ENCODE results near the gene CFAP65.
A peak's percentile ranks its signal among the peaks of the same experiment; 100 is the strongest.

The CFAP65 gene

DNA sequence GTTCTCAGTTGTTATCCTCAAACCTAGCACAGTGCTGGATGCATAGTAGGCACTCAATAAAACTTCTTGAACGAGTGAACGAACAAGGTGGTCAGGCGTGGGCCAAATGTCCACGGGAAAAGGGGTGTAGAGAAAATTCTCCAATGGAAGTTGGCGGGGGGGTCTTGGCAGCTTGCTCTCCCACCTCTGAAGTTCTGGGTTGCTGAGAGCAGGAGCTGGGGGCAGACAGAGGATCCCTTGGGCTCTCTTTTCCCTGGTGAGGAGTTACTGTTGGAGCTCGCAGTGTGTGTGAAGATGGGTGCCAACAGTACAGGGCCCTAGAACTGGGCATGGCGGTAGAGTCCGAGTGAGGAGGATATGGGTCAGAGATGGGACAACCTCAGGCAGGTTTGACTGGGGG lies 45.8 kb downstream of the CFAP65 start:
- no peak overlapping the region for H3K18ac ChIP-seq (ENCODE audit: low read length)
- H2AK5ac ChIP-seq (ENCODE audit: low read length), result no peak overlapping the region
- H3K14ac ChIP-seq (ENCODE audit: low read length), result no peak overlapping the region
- no peak overlapping the region for H4K12ac ChIP-seq (ENCODE audit: low read depth, low read length)
- H3K4me3 ChIP-seq (ENCODE audit: low read depth, low read length), result no peak overlapping the region
- no peak overlapping the region for H3K4ac ChIP-seq (ENCODE audit: low read depth, low read length)
- H2BK5ac ChIP-seq (ENCODE audit: low read depth, low read length, poor library complexity), result no peak overlapping the region
- H3K27me3 ChIP-seq (ENCODE audit: insufficient read depth, low read length), result peaks cover 63% of the 10 kb centered on the region
- no peaks in the 10 kb centered on the region for H3K79me1 ChIP-seq (ENCODE audit: low read length)
- no peak overlapping the region for H3K4me2 ChIP-seq (ENCODE audit: low read length)
- H3K9ac ChIP-seq (ENCODE audit: low read length), result no peak overlapping the region
- H2BK120ac ChIP-seq (ENCODE audit: insufficient read depth, low read length, poor library complexity), result no peak overlapping the region
- H4K91ac ChIP-seq (ENCODE audit: low read depth, low read length), result no peak overlapping the region
- WGBS (ENCODE audit: extremely low coverage, insufficient coverage, insufficient read length), result no CpG with 5 or more reads among the region's 8 CpGs
- H3K4me1 ChIP-seq (ENCODE audit: control insufficient read depth in 1 of 2, insufficient read depth in 2 of 2, low read length in 2 of 2), result peaks cover 13 to 26% of the 10 kb centered on the region in 2 experiments
- no peak overlapping the region for H3K27ac ChIP-seq (ENCODE audit: low read depth, low read length)
- no peak overlapping the region for H2BK12ac ChIP-seq (ENCODE audit: low read length)
- H2AFZ ChIP-seq (ENCODE audit: insufficient read depth, low read length, poor library complexity), result no peak overlapping the region
- H3K23ac ChIP-seq (ENCODE audit: low read length), result no peak overlapping the region
- DNase-seq, result no peak
- H3K9me3 ChIP-seq (ENCODE audit: insufficient read depth, low read depth, low read length), result peaks cover 16% of the 10 kb centered on the region
- no peaks in the 10 kb centered on the region for H3K36me3 ChIP-seq (ENCODE audit: control insufficient read depth in 1 of 2, insufficient read depth in 2 of 2, low read length in 2 of 2)
- H3K79me2 ChIP-seq (ENCODE audit: control insufficient read depth, insufficient read depth, low read length, poor library complexity), result no peaks in the 10 kb centered on the region
- no peak overlapping the region for H4K8ac ChIP-seq (ENCODE audit: low read depth, low read length)

DNA sequence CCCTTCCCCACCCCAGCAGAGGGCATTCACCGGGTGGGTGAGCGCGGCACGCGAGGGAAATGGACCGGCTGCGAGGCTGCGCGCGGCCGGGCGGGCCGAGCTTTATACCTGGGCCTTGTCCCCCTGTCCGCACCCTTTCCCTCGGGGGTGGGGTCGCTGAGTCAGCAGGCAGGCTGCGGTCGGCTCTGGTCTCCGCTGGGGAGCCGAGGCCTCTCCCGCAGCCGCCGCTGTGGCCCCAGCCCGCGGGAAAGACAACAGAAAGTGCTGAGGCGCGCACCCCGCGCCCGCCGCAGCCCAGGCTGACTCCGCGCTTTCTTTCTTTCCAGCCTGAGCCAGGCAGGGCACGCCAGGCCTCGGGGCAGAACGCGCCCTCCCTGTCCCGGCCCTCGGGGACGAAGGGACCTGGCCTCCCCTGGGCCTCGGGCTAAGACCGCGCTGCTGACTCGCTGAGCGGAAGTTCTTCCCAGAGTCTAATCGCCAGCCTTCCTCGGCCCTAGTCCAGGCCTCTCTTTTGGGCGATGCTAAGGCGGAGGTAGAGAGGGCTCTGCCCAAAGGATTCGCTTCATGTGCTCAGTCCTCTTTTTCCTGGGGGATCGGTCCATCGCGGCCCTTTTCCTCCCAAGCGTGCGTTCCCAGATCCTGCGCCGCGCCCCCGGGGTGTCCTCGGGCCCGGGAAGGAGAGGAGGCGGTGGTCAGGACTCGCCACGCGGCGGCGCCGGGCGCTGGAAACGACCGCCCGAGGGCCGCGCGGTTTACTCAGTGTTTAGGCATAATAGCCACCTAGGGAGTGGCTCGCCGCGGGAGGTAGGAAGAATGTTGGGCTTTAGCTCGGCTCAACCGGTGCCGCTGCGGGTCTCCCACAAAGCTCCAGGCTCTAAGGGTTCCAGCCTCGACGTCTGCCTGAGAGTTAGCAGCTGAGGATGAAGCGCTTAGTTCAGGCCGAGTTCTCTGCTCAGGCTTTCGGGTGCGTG lies 47.7 kb downstream of the CFAP65 start, which contains the start of gene CRYBA2:
Gene CRYBA2 (minus strand): TSS at position 78 of the 971 bp plus-strand sequence. CDS start 246 bp downstream, outside the sequence.
- Histone ChIP-seq H3K4me3 (ENCODE audit: low read depth, low read length) (no peak within 1 kb of the TSS), H2BK5ac (ENCODE audit: low read depth, low read length, poor library complexity) (no peak within 1 kb of the TSS), H2BK12ac (ENCODE audit: low read length) (no peak within 1 kb of the TSS), H4K12ac (ENCODE audit: low read depth, low read length) (no peak within 1 kb of the TSS), H3K9me3 (ENCODE audit: insufficient read depth, low read depth, low read length) (peaks cover 18% of the 10 kb centered on the region), H4K91ac (ENCODE audit: low read depth, low read length) (no peak within 1 kb of the TSS), H3K27ac (ENCODE audit: low read depth, low read length) (no peak within 1 kb of the TSS), H3K4me1 (ENCODE audit: control insufficient read depth in 1 of 2, insufficient read depth in 2 of 2, low read length in 2 of 2) (peaks cover 9 to 16% of the 10 kb centered on the region in 2 experiments), H3K79me2 (ENCODE audit: control insufficient read depth, insufficient read depth, low read length, poor library complexity) (no peaks in the 10 kb centered on the region), H3K27me3 (ENCODE audit: insufficient read depth, low read length) (peaks cover 71% of the 10 kb centered on the region), H3K23ac (ENCODE audit: low read length) (no peak within 1 kb of the TSS), H3K4ac (ENCODE audit: low read depth, low read length) (no peak within 1 kb of the TSS), H3K14ac (ENCODE audit: low read length) (no peak within 1 kb of the TSS), H2AK5ac (ENCODE audit: low read length) (no peak within 1 kb of the TSS), H2BK120ac (ENCODE audit: insufficient read depth, low read length, poor library complexity) (no peak within 1 kb of the TSS), H2AFZ (ENCODE audit: insufficient read depth, low read length, poor library complexity) (no peak within 1 kb of the TSS), H3K18ac (ENCODE audit: low read length) (no peak within 1 kb of the TSS), H3K4me2 (ENCODE audit: low read length) (peak within 1 kb of the TSS; percentile 60), H3K79me1 (ENCODE audit: low read length) (no peaks in the 10 kb centered on the region), H3K9ac (ENCODE audit: low read length) (no peak within 1 kb of the TSS), H4K8ac (ENCODE audit: low read depth, low read length) (no peak within 1 kb of the TSS), H3K36me3 (ENCODE audit: control insufficient read depth in 1 of 2, insufficient read depth in 2 of 2, low read length in 2 of 2) (no peaks in the 10 kb centered on the region)
- WGBS (ENCODE audit: extremely low coverage, insufficient coverage, insufficient read length), result no CpG with 5 or more reads among the region's 88 CpGs
- peak; percentile 30 to 58 for DNase-seq

DNA sequence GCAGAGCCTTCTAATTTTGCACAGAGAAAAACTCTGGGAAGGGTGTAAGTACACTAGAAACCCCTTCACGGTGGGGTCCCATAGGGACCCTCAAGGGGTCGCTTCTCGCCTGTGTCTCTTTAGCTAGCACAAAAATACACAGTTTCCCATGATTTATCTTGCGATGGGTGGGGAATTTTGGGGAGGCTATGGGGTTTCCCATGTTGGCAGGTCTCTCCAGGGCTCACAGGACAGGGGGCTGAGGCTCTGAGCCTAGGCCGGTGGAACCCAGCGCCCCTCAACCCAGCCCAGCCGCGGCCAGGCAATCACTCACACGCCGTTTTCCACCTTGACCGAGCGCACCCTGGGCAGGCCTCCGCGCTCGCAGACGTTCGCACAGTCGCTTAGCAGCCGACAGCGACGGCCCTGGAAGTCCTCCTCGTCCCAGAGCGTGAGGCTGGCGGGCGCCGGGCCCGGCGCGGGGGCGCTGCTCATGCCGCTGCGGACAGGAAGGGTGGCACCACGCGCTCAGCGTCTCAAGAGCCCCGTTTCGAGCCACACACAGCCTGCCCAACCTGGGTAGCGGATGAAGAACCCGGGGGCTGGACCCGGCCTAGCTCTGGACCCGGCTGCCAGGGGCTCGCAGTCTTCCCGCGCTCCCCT lies 48.5 kb downstream of the CFAP65 start:
- no peak overlapping the region for H3K14ac ChIP-seq (ENCODE audit: low read length)
- no peaks in the 10 kb centered on the region for H3K79me2 ChIP-seq (ENCODE audit: control insufficient read depth, insufficient read depth, low read length, poor library complexity)
- H3K27me3 ChIP-seq (ENCODE audit: insufficient read depth, low read length), result peaks cover 77% of the 10 kb centered on the region
- WGBS (ENCODE audit: extremely low coverage, insufficient coverage, insufficient read length), result no CpG with 5 or more reads among the region's 44 CpGs
- H4K8ac ChIP-seq (ENCODE audit: low read depth, low read length), result no peak overlapping the region
- no peak overlapping the region for H4K12ac ChIP-seq (ENCODE audit: low read depth, low read length)
- H3K4me2 ChIP-seq (ENCODE audit: low read length), result peak overlapping the region; percentile 60
- H2BK12ac ChIP-seq (ENCODE audit: low read length), result no peak overlapping the region
- H3K18ac ChIP-seq (ENCODE audit: low read length), result no peak overlapping the region
- H2AK5ac ChIP-seq (ENCODE audit: low read length), result no peak overlapping the region
- no peaks in the 10 kb centered on the region for H3K36me3 ChIP-seq (ENCODE audit: control insufficient read depth in 1 of 2, insufficient read depth in 2 of 2, low read length in 2 of 2)
- peaks cover 9 to 16% of the 10 kb centered on the region in 2 experiments for H3K4me1 ChIP-seq (ENCODE audit: control insufficient read depth in 1 of 2, insufficient read depth in 2 of 2, low read length in 2 of 2)
- no peak overlapping the region for H3K23ac ChIP-seq (ENCODE audit: low read length)
- no peak overlapping the region for H3K4ac ChIP-seq (ENCODE audit: low read depth, low read length)
- no peak overlapping the region for H3K9ac ChIP-seq (ENCODE audit: low read length)
- no peak overlapping the region for H3K4me3 ChIP-seq (ENCODE audit: low read depth, low read length)
- H2BK120ac ChIP-seq (ENCODE audit: insufficient read depth, low read length, poor library complexity), result no peak overlapping the region
- H2BK5ac ChIP-seq (ENCODE audit: low read depth, low read length, poor library complexity), result no peak overlapping the region
- H4K91ac ChIP-seq (ENCODE audit: low read depth, low read length), result no peak overlapping the region
- H2AFZ ChIP-seq (ENCODE audit: insufficient read depth, low read length, poor library complexity), result no peak overlapping the region
- H3K27ac ChIP-seq (ENCODE audit: low read depth, low read length), result no peak overlapping the region
- H3K79me1 ChIP-seq (ENCODE audit: low read length), result no peaks in the 10 kb centered on the region
- no peak for DNase-seq
- peaks cover 19% of the 10 kb centered on the region for H3K9me3 ChIP-seq (ENCODE audit: insufficient read depth, low read depth, low read length)

DNA sequence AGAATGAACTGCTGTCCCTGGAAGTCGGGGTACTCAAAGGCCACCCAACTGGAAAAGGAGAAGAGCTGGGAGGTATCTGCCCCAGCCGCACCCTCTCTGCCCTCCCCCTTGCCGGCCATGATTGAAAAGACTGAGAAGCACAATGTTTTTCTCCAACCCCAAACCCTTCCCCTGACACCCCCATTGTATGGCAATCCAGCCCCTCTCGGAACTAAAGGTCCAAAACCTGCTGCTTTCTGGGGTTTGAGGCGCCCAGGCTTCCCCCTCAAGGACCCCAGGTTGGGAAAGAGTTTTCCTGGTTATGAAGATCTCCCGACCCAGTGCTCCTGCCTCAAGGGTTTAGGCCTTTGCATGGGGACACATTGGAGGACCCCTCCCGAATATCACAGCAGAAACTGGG lies 49.1 kb downstream of the CFAP65 start:
- no peak overlapping the region for H3K27ac ChIP-seq (ENCODE audit: low read depth, low read length)
- no peak overlapping the region for H3K4me2 ChIP-seq (ENCODE audit: low read length)

More for the DNA sequence above, 49.1 kb downstream of the CFAP65 start:
- Histone ChIP-seq H2AFZ (ENCODE audit: insufficient read depth, low read length, poor library complexity) (no peak overlapping the region), H3K14ac (ENCODE audit: low read length) (no peak overlapping the region), H3K23ac (ENCODE audit: low read length) (no peak overlapping the region), H2AK5ac (ENCODE audit: low read length) (no peak overlapping the region), H3K27me3 (ENCODE audit: insufficient read depth, low read length) (peaks cover 81% of the 10 kb centered on the region), H3K79me1 (ENCODE audit: low read length) (no peaks in the 10 kb centered on the region), H2BK12ac (ENCODE audit: low read length) (no peak overlapping the region), H3K18ac (ENCODE audit: low read length) (no peak overlapping the region), H2BK120ac (ENCODE audit: insufficient read depth, low read length, poor library complexity) (no peak overlapping the region), H2BK5ac (ENCODE audit: low read depth, low read length, poor library complexity) (no peak overlapping the region), H4K91ac (ENCODE audit: low read depth, low read length) (no peak overlapping the region), H3K79me2 (ENCODE audit: control insufficient read depth, insufficient read depth, low read length, poor library complexity) (no peaks in the 10 kb centered on the region), H4K12ac (ENCODE audit: low read depth, low read length) (no peak overlapping the region), H3K4ac (ENCODE audit: low read depth, low read length) (no peak overlapping the region), H3K4me1 (ENCODE audit: control insufficient read depth in 1 of 2, insufficient read depth in 2 of 2, low read length in 2 of 2) (peaks cover 9 to 16% of the 10 kb centered on the region in 2 experiments), H3K4me3 (ENCODE audit: low read depth, low read length) (no peak overlapping the region), H4K8ac (ENCODE audit: low read depth, low read length) (no peak overlapping the region), H3K9me3 (ENCODE audit: insufficient read depth, low read depth, low read length) (peaks cover 19% of the 10 kb centered on the region), H3K9ac (ENCODE audit: low read length) (no peak overlapping the region), H3K36me3 (ENCODE audit: control insufficient read depth in 1 of 2, insufficient read depth in 2 of 2, low read length in 2 of 2) (no peaks in the 10 kb centered on the region)
- DNase-seq, result no peak
- no CpG with 5 or more reads among the region's 7 CpGs for WGBS (ENCODE audit: extremely low coverage, insufficient coverage, insufficient read length)

Measured in trophoblast cell (in vitro differentiated cells and primary cell).